AG09319 (cell line): Measurements from ENCODE around the gene TRPM5.
"Not testable (repeated sequence)": the region's sequence is repeated elsewhere in the genome, so short reads cannot be mapped to it uniquely, and the experiment has no call there.

Experiments used
- DNase-seq: peaks from one replicate; pipeline ENCODE4 v3.0.0-alpha.2; 2010; ENCODE audit warnings: low read depth; ENCODE audit errors: extremely low read depth
- TF ChIP-seq, protein P1 (sequence below): IDR thresholded peaks from 2 replicates; pipeline ENCODE4 v1.5.1; 2011; ENCODE audit warnings: low read depth, mild to moderate bottlenecking, inconsistent platforms, low read length, moderate library complexity

Gene TRPM5

GRCh38 chr11:2481253-2481652, 36.9 kb upstream of the TRPM5 start:
- TF ChIP-seq, protein P1, sequence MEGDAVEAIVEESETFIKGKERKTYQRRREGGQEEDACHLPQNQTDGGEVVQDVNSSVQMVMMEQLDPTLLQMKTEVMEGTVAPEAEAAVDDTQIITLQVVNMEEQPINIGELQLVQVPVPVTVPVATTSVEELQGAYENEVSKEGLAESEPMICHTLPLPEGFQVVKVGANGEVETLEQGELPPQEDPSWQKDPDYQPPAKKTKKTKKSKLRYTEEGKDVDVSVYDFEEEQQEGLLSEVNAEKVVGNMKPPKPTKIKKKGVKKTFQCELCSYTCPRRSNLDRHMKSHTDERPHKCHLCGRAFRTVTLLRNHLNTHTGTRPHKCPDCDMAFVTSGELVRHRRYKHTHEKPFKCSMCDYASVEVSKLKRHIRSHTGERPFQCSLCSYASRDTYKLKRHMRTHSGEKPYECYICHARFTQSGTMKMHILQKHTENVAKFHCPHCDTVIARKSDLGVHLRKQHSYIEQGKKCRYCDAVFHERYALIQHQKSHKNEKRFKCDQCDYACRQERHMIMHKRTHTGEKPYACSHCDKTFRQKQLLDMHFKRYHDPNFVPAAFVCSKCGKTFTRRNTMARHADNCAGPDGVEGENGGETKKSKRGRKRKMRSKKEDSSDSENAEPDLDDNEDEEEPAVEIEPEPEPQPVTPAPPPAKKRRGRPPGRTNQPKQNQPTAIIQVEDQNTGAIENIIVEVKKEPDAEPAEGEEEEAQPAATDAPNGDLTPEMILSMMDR, result no peak
- no peak for DNase-seq

DNA sequence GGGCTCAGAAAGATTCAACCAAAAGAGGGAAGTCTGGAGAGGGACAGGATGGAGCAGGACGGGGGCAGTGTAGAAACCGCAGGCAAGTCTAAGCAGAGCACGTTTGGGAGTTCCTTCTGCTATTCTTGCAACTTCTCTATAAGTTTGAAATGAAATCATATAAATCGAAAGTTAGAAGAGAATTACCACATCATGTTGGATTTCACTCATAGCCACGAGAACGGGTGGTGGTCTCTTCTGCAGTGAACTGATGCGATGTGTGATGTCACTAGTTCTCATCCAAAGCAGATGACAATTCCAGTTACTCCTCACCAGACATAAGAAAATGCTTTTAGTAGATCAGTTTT, 36.5 kb upstream of the TRPM5 start:
- DNase-seq, result no peak
- TF ChIP-seq, protein P1, result no peak

- not testable (repeated sequence) for DNase-seq
These were observed 36.0 kb upstream of the TRPM5 start for GRCh38 chr11:2480067-2480873.

DNA sequence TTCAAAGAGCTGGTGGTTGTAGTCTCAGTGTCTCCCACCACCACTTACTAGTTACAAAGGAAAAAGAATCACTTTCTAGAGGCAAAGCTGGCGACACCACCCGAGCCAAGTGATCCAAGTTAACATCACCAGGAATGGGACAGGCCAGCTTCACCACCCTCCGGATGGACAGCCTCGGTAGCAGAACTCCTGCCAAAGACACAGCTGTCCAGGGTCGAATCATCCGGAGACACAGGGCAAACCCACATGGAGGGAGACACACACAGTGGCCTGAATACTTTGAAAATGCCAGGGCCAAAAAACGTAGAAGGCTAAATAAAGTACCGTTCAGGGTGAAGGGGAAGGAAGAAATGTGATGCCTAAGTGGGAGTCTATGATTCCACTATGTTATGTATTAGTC, 33.6 kb upstream of the TRPM5 start:
- DNase-seq, result no peak
- TF ChIP-seq, protein P1, result no peak

- DNase-seq, result no peak
These were observed 32.9 kb upstream of the TRPM5 start for GRCh38 chr11:2477254-2477653.

GRCh38 chr11:2475136-2475918, 31.0 kb upstream of the TRPM5 start:
- DNase-seq, result no peak

More at GRCh38 chr11:2477254-2477653, 32.9 kb upstream of the TRPM5 start:
- TF ChIP-seq, protein P1, result no peak

GRCh38 chr11:2474059-2474901, 30.0 kb upstream of the TRPM5 start:
- DNase-seq, result no peak

More at GRCh38 chr11:2475136-2475918, 31.0 kb upstream of the TRPM5 start:
- TF ChIP-seq, protein P1, result no peak

More at GRCh38 chr11:2474059-2474901, 30.0 kb upstream of the TRPM5 start:
- TF ChIP-seq, protein P1, result no peak
